ENCODE data around the gene AMPH. TPM values are rescaled to one million over a fixed set of nuclear protein-coding genes. Genes with fewer than 3 reads are reported as not detected.

AMPH gene
- total and polyA plus RNA-seq, 4 experiments from 2014 or later: 0.09 to 0.26 (median 0.14) TPM; not detected in 1

DNA sequence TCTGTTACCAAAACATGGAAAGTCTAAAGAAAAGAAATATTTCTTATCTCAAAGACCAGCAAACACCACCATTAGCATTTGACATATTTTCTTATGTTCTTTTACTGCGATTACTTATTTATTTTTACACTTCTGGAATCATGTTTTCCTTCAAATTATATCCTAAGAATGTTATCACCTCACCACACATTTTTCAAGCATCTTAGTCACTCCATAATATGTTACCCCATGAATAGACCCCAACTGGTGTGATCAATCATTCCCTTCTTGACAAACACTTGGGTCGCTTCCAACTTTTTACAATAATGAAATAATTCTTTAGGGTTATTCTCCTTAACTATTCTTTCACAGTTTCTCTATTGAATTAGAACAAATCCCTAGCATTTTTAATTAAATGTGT is 67.4 kb downstream of the AMPH start:
- Mint-ChIP-seq H3K27me3 (peaks cover 0 to 7% of the 10 kb centered on the region in 2 donors), H3K27ac (no peak overlapping the region), H3K4me3 (no peak overlapping the region), H3K9me3 (peaks cover 0 to 4% (median 2%) of the 10 kb centered on the region in 8 donors), H3K4me1 (no peaks in the 10 kb centered on the region), H3K36me3 (no peaks in the 10 kb centered on the region)
- POLR2A ChIA-PET (ENCODE audit: partially characterized antibody): no interaction called here
- Histone ChIP-seq H3K9me3 (ENCODE audit: control insufficient read depth in 1 of 2, low read length in 2 of 2) (no peaks in the 10 kb centered on the region), H3K4me3 (ENCODE audit: low read length in 2 of 2) (no peak overlapping the region), H3K27ac (ENCODE audit: low read depth, low read length) (no peak overlapping the region), H3K4me1 (ENCODE audit: insufficient read depth, low read length) (no peaks in the 10 kb centered on the region), H3K36me3 (ENCODE audit: insufficient read depth, low read length) (no peaks in the 10 kb centered on the region), H3K27me3 (ENCODE audit: insufficient read depth, low read length) (no peaks in the 10 kb centered on the region)
- DNase-seq: no peak
- intact Hi-C loops (cut with micrococcal nuclease): no loop called here
- CTCF ChIA-PET (ENCODE audit: partially characterized antibody): no interaction called here

DNA sequence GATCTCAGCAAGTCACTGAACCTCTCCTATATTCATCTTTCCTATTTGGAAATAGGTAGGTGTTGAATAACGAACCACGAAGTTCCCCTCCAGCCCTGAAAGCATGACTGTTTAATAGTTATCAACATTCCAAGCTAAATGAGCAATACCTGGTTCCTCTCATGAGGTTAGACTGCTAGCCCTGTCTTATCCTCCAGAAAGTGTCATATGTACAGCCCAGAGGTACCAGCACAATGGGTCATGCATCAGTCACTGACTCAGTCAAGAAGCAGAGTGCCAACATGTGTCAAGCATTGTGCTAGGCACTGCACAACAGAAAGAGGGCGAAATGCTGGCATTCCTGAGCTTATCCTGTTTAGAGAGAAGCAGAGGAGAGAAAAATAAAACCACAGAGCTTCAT is 70.0 kb downstream of the AMPH start:
- H3K4me3 ChIP-seq (ENCODE audit: low read length in 2 of 2): no peak overlapping the region

GRCh38 chr7:38558761-38559345 is 72.3 kb downstream of the AMPH start:
- Histone ChIP-seq H3K4me1 (ENCODE audit: insufficient read depth, low read length) (no peaks in the 10 kb centered on the region), H3K27ac (ENCODE audit: low read depth, low read length) (no peak overlapping the region), H3K27me3 (ENCODE audit: insufficient read depth, low read length) (peaks cover 4% of the 10 kb centered on the region), H3K4me3 (ENCODE audit: low read length in 2 of 2) (no peak overlapping the region), H3K9me3 (ENCODE audit: control insufficient read depth in 1 of 2, low read length in 2 of 2) (no peaks in the 10 kb centered on the region), H3K36me3 (ENCODE audit: insufficient read depth, low read length) (no peaks in the 10 kb centered on the region)
- Mint-ChIP-seq H3K27me3 (peaks cover 3 to 13% of the 10 kb centered on the region in 2 donors), H3K4me1 (no peaks in the 10 kb centered on the region), H3K4me3 (no peak overlapping the region), H3K27ac (no peak overlapping the region), H3K36me3 (no peaks in the 10 kb centered on the region), H3K9me3 (peaks cover 0 to 4% (median under 1%) of the 10 kb centered on the region in 8 donors)
- ChIA-PET POLR2A (ENCODE audit: partially characterized antibody) (no interaction called here), CTCF (ENCODE audit: partially characterized antibody) (no interaction called here)
- intact Hi-C loops (cut with micrococcal nuclease): no loop called here
- DNase-seq: no peak

More for the DNA sequence above, 70.0 kb downstream of the AMPH start:
- no peaks in the 10 kb centered on the region for H3K27me3 ChIP-seq (ENCODE audit: insufficient read depth, low read length)
- CTCF ChIA-PET (ENCODE audit: partially characterized antibody): no interaction called here
- DNase-seq: no peak
- intact Hi-C loops (cut with micrococcal nuclease): no loop called here
- no peaks in the 10 kb centered on the region for H3K36me3 ChIP-seq (ENCODE audit: insufficient read depth, low read length)
- H3K27me3 Mint-ChIP-seq: peaks cover 1 to 13% of the 10 kb centered on the region in 2 donors
- no peaks in the 10 kb centered on the region for H3K4me1 ChIP-seq (ENCODE audit: insufficient read depth, low read length)
- H3K27ac Mint-ChIP-seq: no peak overlapping the region
- H3K4me3 Mint-ChIP-seq: no peak overlapping the region
- no peak overlapping the region for H3K27ac ChIP-seq (ENCODE audit: low read depth, low read length)
- POLR2A ChIA-PET (ENCODE audit: partially characterized antibody): no interaction called here
- H3K9me3 ChIP-seq (ENCODE audit: control insufficient read depth in 1 of 2, low read length in 2 of 2): no peaks in the 10 kb centered on the region
- peaks cover 0 to 4% (median 2%) of the 10 kb centered on the region in 8 donors for H3K9me3 Mint-ChIP-seq
- H3K4me1 Mint-ChIP-seq: no peaks in the 10 kb centered on the region
- H3K36me3 Mint-ChIP-seq: no peaks in the 10 kb centered on the region

DNA sequence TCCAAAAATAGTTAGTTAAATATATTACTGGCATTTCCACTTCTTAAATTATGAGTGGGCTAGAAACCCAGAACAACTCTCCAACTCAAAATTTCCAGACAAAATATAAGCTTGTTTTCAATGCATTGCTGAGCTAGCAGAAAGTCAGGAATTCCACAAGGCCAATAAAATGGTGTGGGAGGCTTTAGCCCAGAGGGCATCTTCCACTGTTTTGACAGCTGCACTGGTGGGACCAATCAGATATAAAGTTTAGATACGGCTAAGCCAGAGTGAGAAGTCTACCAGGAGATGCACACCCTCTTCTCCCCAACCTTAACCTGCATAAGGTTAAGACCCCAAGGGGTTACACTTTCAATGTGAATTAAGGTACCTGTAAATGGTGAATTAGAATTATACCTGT is 76.6 kb downstream of the AMPH start:
- Mint-ChIP-seq H3K27ac (no peak overlapping the region), H3K36me3 (no peaks in the 10 kb centered on the region), H3K27me3 (peaks cover 12 to 14% of the 10 kb centered on the region in 2 donors), H3K4me3 (no peak overlapping the region), H3K4me1 (no peaks in the 10 kb centered on the region), H3K9me3 (no peaks in the 10 kb centered on the region)
- DNase-seq: no peak
- ChIA-PET CTCF (ENCODE audit: partially characterized antibody) (no interaction called here), POLR2A (ENCODE audit: partially characterized antibody) (no interaction called here)
- no peak overlapping the region for H3K4me3 ChIP-seq (ENCODE audit: low read length in 2 of 2)
- peaks cover 4% of the 10 kb centered on the region for H3K27me3 ChIP-seq (ENCODE audit: insufficient read depth, low read length)
- H3K36me3 ChIP-seq (ENCODE audit: insufficient read depth, low read length): no peaks in the 10 kb centered on the region
- intact Hi-C loops (cut with micrococcal nuclease): no loop called here
- no peak overlapping the region for H3K27ac ChIP-seq (ENCODE audit: low read depth, low read length)
- H3K9me3 ChIP-seq (ENCODE audit: control insufficient read depth in 1 of 2, low read length in 2 of 2): no peaks in the 10 kb centered on the region
- no peaks in the 10 kb centered on the region for H3K4me1 ChIP-seq (ENCODE audit: insufficient read depth, low read length)

DNA sequence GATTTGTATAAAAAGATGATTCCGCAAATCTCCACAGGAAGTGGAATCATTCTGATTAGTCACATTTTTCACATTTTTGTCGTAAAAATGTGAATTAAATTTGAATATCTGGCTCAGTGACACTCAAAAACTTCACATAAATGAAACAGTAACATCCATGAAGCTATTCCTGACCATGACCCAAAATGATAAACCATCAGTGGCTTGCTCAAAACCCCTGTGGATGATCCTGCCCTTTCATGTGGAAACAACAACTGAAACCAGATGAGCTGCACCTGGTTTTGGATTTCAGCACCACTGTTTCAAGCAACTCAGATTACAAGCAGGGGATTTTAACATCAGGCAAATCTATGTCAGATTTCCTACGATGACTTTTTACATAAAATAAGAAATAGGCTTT is 80.3 kb downstream of the AMPH start:
- Histone ChIP-seq H3K4me1 (ENCODE audit: insufficient read depth, low read length) (no peaks in the 10 kb centered on the region), H3K27ac (ENCODE audit: low read depth, low read length) (no peak overlapping the region), H3K4me3 (ENCODE audit: low read length in 2 of 2) (no peak overlapping the region), H3K9me3 (ENCODE audit: control insufficient read depth in 1 of 2, low read length in 2 of 2) (no peaks in the 10 kb centered on the region), H3K36me3 (ENCODE audit: insufficient read depth, low read length) (no peaks in the 10 kb centered on the region), H3K27me3 (ENCODE audit: insufficient read depth, low read length) (peaks cover 4% of the 10 kb centered on the region)
- no peak for DNase-seq
- Mint-ChIP-seq H3K4me3 (no peak overlapping the region), H3K36me3 (no peaks in the 10 kb centered on the region), H3K9me3 (peaks cover 0 to 2% (median 0%) of the 10 kb centered on the region in 8 donors), H3K27ac (no peak overlapping the region), H3K27me3 (peaks cover 9 to 18% of the 10 kb centered on the region in 2 donors), H3K4me1 (no peaks in the 10 kb centered on the region)
- ChIA-PET POLR2A (ENCODE audit: partially characterized antibody) (no interaction called here), CTCF (ENCODE audit: partially characterized antibody) (no interaction called here)
- intact Hi-C loops (cut with micrococcal nuclease): no loop called here

DNA sequence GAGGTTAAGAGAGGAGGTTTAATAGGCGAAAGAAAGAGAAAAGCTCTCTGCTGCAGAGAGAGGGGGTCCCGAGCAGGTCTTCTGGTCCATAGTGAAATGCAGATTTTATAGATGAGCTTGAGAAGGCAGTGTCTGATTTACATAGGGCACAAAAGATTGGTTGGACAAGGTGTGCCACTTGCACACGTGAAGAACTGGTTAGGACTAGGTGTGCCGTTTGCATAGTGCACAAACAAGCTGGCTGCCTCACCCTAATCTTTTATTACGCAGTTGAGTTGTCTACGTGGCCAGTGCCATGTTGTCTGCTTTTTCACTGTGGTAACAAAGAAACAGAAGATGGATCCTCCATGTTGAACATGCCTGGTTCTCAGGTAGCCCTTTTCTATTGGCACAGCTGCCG is 82.6 kb downstream of the AMPH start:
- Histone ChIP-seq H3K9me3 (ENCODE audit: control insufficient read depth in 1 of 2, low read length in 2 of 2) (no peaks in the 10 kb centered on the region), H3K27ac (ENCODE audit: low read depth, low read length) (no peak overlapping the region), H3K4me3 (ENCODE audit: low read length in 2 of 2) (no peak overlapping the region), H3K4me1 (ENCODE audit: insufficient read depth, low read length) (no peaks in the 10 kb centered on the region), H3K27me3 (ENCODE audit: insufficient read depth, low read length) (no peaks in the 10 kb centered on the region), H3K36me3 (ENCODE audit: insufficient read depth, low read length) (no peaks in the 10 kb centered on the region)
- peaks cover 9 to 17% of the 10 kb centered on the region in 2 donors for H3K27me3 Mint-ChIP-seq
- no peaks in the 10 kb centered on the region for H3K36me3 Mint-ChIP-seq
- intact Hi-C loops (cut with micrococcal nuclease): no loop called here
- no peaks in the 10 kb centered on the region for H3K4me1 Mint-ChIP-seq
- H3K4me3 Mint-ChIP-seq: no peak overlapping the region
- no peak overlapping the region for H3K27ac Mint-ChIP-seq
- ChIA-PET CTCF (ENCODE audit: partially characterized antibody) (interaction anchor here (0.7 kb wide), 1 partner anchor 145 kb away, joined by 3 read pairs; no protein-coding TSS in a partner anchor), POLR2A (ENCODE audit: partially characterized antibody) (no interaction called here)
- no peak for DNase-seq
- H3K9me3 Mint-ChIP-seq: peaks cover 0 to 2% (median 0%) of the 10 kb centered on the region in 8 donors

DNA sequence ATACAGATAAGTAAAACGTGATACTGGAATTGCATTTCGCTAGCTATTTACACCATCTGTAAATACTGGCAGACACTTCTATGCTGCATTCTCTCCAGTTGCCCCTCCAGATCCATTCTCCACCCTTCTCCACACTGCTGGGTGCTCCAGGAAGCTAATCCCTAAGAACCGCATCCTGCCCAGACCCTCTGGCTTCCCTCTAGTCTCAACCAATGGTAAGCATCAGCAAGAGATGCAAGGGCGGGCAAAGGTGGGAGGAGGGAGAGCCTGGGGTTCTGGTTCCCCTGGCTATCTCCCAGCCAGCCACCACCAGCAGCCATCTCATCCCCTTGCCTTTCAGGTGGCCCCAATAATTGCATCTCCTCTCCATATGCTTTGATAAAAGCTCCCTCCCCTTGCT is 84.4 kb downstream of the AMPH start:
- no peak for DNase-seq
- Mint-ChIP-seq H3K27me3 (peaks cover 6 to 17% of the 10 kb centered on the region in 2 donors), H3K27ac (no peak overlapping the region), H3K4me3 (no peak overlapping the region), H3K9me3 (peaks cover 0 to 2% (median 0%) of the 10 kb centered on the region in 8 donors), H3K36me3 (no peaks in the 10 kb centered on the region), H3K4me1 (no peaks in the 10 kb centered on the region)
- CTCF ChIA-PET (ENCODE audit: partially characterized antibody): no interaction called here
- no peaks in the 10 kb centered on the region for H3K4me1 ChIP-seq (ENCODE audit: insufficient read depth, low read length)
- no peak overlapping the region for H3K27ac ChIP-seq (ENCODE audit: low read depth, low read length)
- intact Hi-C loops (cut with micrococcal nuclease): no loop called here
- no peaks in the 10 kb centered on the region for H3K36me3 ChIP-seq (ENCODE audit: insufficient read depth, low read length)
- POLR2A ChIA-PET (ENCODE audit: partially characterized antibody): no interaction called here
- H3K4me3 ChIP-seq (ENCODE audit: low read length in 2 of 2): no peak overlapping the region
- no peaks in the 10 kb centered on the region for H3K27me3 ChIP-seq (ENCODE audit: insufficient read depth, low read length)
- H3K9me3 ChIP-seq (ENCODE audit: control insufficient read depth in 1 of 2, low read length in 2 of 2): no peaks in the 10 kb centered on the region
